ENCODE data around the gene KLF2. TPM values are rescaled to one million over a fixed set of nuclear protein-coding genes. Genes with fewer than 3 reads are reported as not detected.
A peak's percentile ranks its signal among the peaks of the same experiment; 100 is the strongest.

The KLF2 gene
- total and polyA plus RNA-seq, 7 donors: 3.3 to 35.4 (median 23.1) TPM

DNA sequence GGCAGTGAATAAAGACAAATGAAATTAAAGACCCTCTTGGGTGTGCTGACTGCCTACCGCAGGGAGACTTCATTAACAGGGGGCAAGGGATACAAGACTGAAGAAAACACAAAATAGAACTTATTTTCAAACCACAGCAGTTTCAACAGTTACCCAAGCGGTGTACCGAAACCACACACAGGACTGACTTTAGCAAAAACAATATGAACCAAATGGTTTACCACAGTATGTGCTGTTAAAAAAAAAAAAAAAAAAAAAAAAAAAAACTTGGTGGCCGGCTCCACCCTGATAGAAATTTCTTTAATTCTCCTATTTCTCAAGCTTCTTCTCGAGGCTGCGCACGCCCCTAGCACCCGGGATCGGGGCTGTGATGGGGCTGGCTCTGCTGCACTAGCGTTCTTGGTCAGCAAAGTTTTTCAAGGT, 42.6 kb downstream of the KLF2 start:
- peak overlapping the region; percentile 24 for H3K4me3 ChIP-seq
- peaks cover 25% of the 10 kb centered on the region for H3K4me1 ChIP-seq
- peak in 1 of 2 donors; percentile 54 for DNase-seq

GRCh38 chr19:16368385-16369305, 44.0 kb downstream of the KLF2 start:
- no peak for TF ChIP-seq CTCF (IDR thresholded peaks at IDR 0.05)
- peak in 1 of 4 donors; percentile 23 for ATAC-seq
- 66 to 74% (median 67%) methylated on average over 18 of the region's 18 CpGs for WGBS, 3 donors
- intact Hi-C loops (cut with DNase I): no loop called here
- Histone ChIP-seq H3K4me1 (peaks cover 29% of the 10 kb centered on the region), H3K4me3 (no peak overlapping the region), H3K27ac (no peak overlapping the region), H3K9me3 (no peaks in the 10 kb centered on the region), H3K36me3 (ENCODE audit: insufficient read depth in 1 of 2, low read depth in 1 of 2) (peaks cover 0 to 28% of the 10 kb centered on the region in 2 donors), H3K27me3 (ENCODE audit: insufficient read depth in 3 of 3, low read length in 2 of 3) (no peaks in the 10 kb centered on the region)
- peak in 1 of 2 donors; percentile 46 for DNase-seq

More for the DNA sequence above, 42.6 kb downstream of the KLF2 start:
- H3K9me3 ChIP-seq: no peaks in the 10 kb centered on the region
- no peak for TF ChIP-seq CTCF (IDR thresholded peaks at IDR 0.05)
- no peaks in the 10 kb centered on the region for H3K27me3 ChIP-seq (ENCODE audit: insufficient read depth in 3 of 3, low read length in 2 of 3)
- peaks cover 0 to 14% of the 10 kb centered on the region in 2 donors for H3K36me3 ChIP-seq (ENCODE audit: insufficient read depth in 1 of 2, low read depth in 1 of 2)
- intact Hi-C loops (cut with DNase I): no loop called here
- peak overlapping the region; percentile 69 for H3K27ac ChIP-seq
- no peak for ATAC-seq
- WGBS, 3 donors: 83 to 92% (median 86%) methylated on average over 10 of the region's 10 CpGs

DNA sequence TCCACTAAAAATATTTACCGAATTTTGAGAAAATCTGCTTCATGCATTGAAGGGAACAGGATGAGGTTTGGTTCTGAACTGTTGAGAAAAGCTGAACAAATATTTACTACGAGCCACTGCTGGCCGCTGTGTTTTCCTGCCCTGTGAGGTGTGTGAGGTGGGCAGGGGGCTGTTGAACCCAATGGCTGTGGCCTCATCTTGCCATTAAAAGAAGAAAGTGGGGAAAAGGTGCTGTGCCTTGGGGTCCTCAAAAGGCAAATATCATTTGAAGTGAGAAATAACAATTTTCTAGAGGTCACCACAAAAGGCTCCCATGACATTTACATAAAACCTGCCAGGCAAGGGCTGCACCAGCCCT, 44.7 kb downstream of the KLF2 start:
- no peak for TF ChIP-seq CTCF (IDR thresholded peaks at IDR 0.05)
- intact Hi-C loops (cut with DNase I): no loop called here
- peaks cover 29% of the 10 kb centered on the region for H3K4me1 ChIP-seq
- H3K36me3 ChIP-seq (ENCODE audit: insufficient read depth in 1 of 2, low read depth in 1 of 2): peaks cover 0 to 34% of the 10 kb centered on the region in 2 donors
- WGBS, 3 donors: 88 to 91% (median 89%) methylated on average over 3 of the region's 3 CpGs
- no peak for DNase-seq
- H3K27ac ChIP-seq: no peak overlapping the region
- H3K27me3 ChIP-seq (ENCODE audit: insufficient read depth in 3 of 3, low read length in 2 of 3): no peaks in the 10 kb centered on the region
- no peaks in the 10 kb centered on the region for H3K9me3 ChIP-seq
- ATAC-seq: no peak
- H3K4me3 ChIP-seq: no peak overlapping the region

DNA sequence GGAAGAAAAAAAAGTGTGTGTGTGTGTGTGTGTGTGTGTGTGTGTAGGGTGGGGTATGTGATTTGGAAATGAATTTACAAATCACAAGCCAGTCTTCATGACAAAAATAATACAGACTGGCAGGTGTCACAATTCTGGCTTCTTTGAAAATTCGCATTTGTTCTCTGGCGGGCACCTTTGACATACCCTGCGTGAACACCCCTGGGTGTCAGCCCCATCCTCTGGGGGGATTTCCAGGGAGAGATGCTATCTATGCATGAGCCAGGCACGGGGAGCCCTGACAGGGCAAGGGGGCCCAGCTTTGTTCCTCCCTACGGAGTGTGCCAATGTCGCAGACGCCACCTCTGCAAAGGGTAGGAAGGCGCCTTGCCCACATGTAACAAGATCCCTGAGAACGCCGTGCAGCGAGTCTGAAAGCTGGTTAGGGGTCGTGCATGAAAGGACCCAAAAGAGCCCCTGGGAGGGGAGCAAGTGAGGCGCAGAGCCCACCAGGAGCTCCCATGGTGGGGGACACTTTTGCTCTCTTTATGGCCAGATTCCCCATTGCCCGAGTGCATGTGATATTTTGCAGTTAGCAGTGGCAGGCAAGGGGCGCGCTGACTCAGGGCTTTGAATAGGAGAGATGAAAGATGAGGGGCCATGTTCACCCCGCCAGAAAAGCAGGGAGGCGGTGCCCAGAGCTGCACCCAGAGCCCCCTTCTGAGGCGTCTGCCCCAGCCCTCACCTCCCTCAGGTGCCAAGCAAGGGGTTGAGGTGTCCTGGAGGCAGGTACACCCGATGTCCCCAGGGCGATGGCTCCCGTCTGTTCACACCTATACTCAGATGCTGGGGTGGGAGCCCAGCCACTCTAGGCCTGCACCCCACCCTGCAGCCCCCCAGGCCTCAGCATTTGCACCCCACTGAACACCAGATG, 45.3 kb downstream of the KLF2 start:
- Histone ChIP-seq H3K27ac (no peak overlapping the region), H3K9me3 (no peaks in the 10 kb centered on the region), H3K4me3 (no peak overlapping the region), H3K4me1 (peaks cover 29% of the 10 kb centered on the region), H3K27me3 (ENCODE audit: insufficient read depth in 3 of 3, low read length in 2 of 3) (no peaks in the 10 kb centered on the region), H3K36me3 (ENCODE audit: insufficient read depth in 1 of 2, low read depth in 1 of 2) (peaks cover 3 to 41% of the 10 kb centered on the region in 2 donors)
- DNase-seq (peak in 1 of 2 donors; percentile 40), ATAC-seq (no peak)
- WGBS, 3 donors: 75 to 84% (median 81%) methylated on average over 22 of the region's 22 CpGs
- TF ChIP-seq CTCF (IDR thresholded peaks at IDR 0.05): no peak
- intact Hi-C loops (cut with DNase I): no loop called here

Data from psoas muscle (tissue), 8 donors.